HepG2 (cell line): ENCODE data around the gene CLIC3. TPM values are rescaled to one million over a fixed set of nuclear protein-coding genes. Genes with fewer than 3 reads are reported as not detected.

Source experiments
- ATF7-NPFF ChIP-seq: sonication (generic); formaldehyde crosslinking; IDR thresholded peaks from 2 replicates; pipeline ENCODE4 v1.8.1; 2023; ENCODE audit warnings: mild to moderate bottlenecking, low read depth, missing genetic modification reagents, moderate library complexity
- BCL3 ChIP-seq: sonication (generic); formaldehyde crosslinking; IDR thresholded peaks from 2 replicates; pipeline ENCODE4 v1.5.1; 2020; ENCODE audit warnings: mild to moderate bottlenecking, missing genetic modification reagents, moderate library complexity
- BRD4 ChIP-seq: sonication (generic); formaldehyde crosslinking; IDR thresholded peaks from 2 replicates; pipeline ENCODE4 v1.4.0; 2020; ENCODE audit warnings: missing genetic modification reagents
- CBFB ChIP-seq: sonication (generic); formaldehyde crosslinking; IDR thresholded peaks from 2 replicates; pipeline ENCODE4 v1.4.0; 2020; ENCODE audit warnings: missing genetic modification reagents
- EED ChIP-seq: sonication (generic); formaldehyde crosslinking; IDR thresholded peaks from 2 replicates; pipeline ENCODE4 v1.5.0; 2020; ENCODE audit warnings: mild to moderate bottlenecking, missing genetic modification reagents
- ELF3 ChIP-seq: IDR thresholded peaks from 2 replicates; pipeline ENCODE4 v1.6.1; 2016; ENCODE audit warnings: missing genetic modification reagents, missing compliant biosample characterization
- GATAD2A ChIP-seq: IDR thresholded peaks from 2 replicates; pipeline ENCODE4 v1.6.1; 2016
- ISL2 ChIP-seq: sonication (generic); formaldehyde crosslinking; IDR thresholded peaks from 2 replicates; pipeline ENCODE4 v1.5.0; 2020; ENCODE audit warnings: missing genetic modification reagents
- KMT2B ChIP-seq: IDR thresholded peaks from 2 replicates; pipeline ENCODE4 v1.6.1; 2016; ENCODE audit warnings: missing genetic modification reagents, missing compliant biosample characterization
- NRL ChIP-seq: sonication (generic); formaldehyde crosslinking; IDR thresholded peaks from 2 replicates; pipeline ENCODE4 v1.5.0; 2020; ENCODE audit warnings: missing genetic modification reagents, mild to moderate bottlenecking, moderate library complexity, borderline replicate concordance
- PRMT3 ChIP-seq: sonication (generic); formaldehyde crosslinking; IDR thresholded peaks from 2 replicates; pipeline ENCODE4 v1.8.1; 2022; ENCODE audit warnings: low read depth, mild to moderate bottlenecking, moderate library complexity, missing genetic modification reagents, borderline replicate concordance
- RARA ChIP-seq: IDR thresholded peaks from 2 replicates; pipeline ENCODE4 v1.6.1; 2016; ENCODE audit warnings: missing genetic modification reagents, missing compliant biosample characterization
- RFX3 ChIP-seq: IDR thresholded peaks from 2 replicates; pipeline ENCODE4 v1.6.1; 2016; ENCODE audit warnings: missing biosample characterization, missing genetic modification reagents
- SIX4 ChIP-seq: sonication (generic); formaldehyde crosslinking; IDR thresholded peaks from 2 replicates; pipeline ENCODE4 v1.4.0; 2020; ENCODE audit warnings: missing genetic modification reagents
- TAF15 ChIP-seq: fragments of 200-400 bp; formaldehyde crosslinking; IDR thresholded peaks from one replicate; pipeline ENCODE4 v1.6.1; 2018; ENCODE audit warnings: mild to moderate bottlenecking, low read depth, low read length; ENCODE audit not compliant: poor library complexity, severe bottlenecking
- TFAP4 ChIP-seq: sonication (generic); IDR thresholded peaks from 2 replicates; pipeline ENCODE4 v1.6.1; 2016; ENCODE audit warnings: low read depth, borderline replicate concordance
- TP53 ChIP-seq: sonication (generic); formaldehyde crosslinking; conservative IDR thresholded peaks from 2 replicates; pipeline ENCODE4 v1.4.0; 2020; ENCODE audit warnings: missing genetic modification reagents
- ZBTB20 ChIP-seq: sonication (generic); formaldehyde crosslinking; IDR thresholded peaks from 2 replicates; pipeline ENCODE4 v1.8.1; 2023; ENCODE audit warnings: missing genetic modification reagents, low read depth, mild to moderate bottlenecking, borderline replicate concordance
- ZNF225 ChIP-seq: sonication (generic); formaldehyde crosslinking; IDR thresholded peaks from 2 replicates; pipeline ENCODE4 v1.4.0; 2020; ENCODE audit warnings: mild to moderate bottlenecking, missing genetic modification reagents
- ZNF407 ChIP-seq: sonication (generic); formaldehyde crosslinking; IDR thresholded peaks from one replicate; pipeline ENCODE4 v1.5.1; 2020; ENCODE audit warnings: mild to moderate bottlenecking, missing genetic modification reagents; ENCODE audit errors: not compliant biosample characterization
- ZNF607 ChIP-seq: sonication (generic); formaldehyde crosslinking; IDR thresholded peaks from 2 replicates; pipeline ENCODE4 v1.5.1; 2020; ENCODE audit warnings: missing genetic modification reagents, mild to moderate bottlenecking, borderline replicate concordance
- ZNF672 ChIP-seq: sonication (generic); formaldehyde crosslinking; IDR thresholded peaks from 2 replicates; pipeline ENCODE4 v1.8.1; 2022; ENCODE audit warnings: missing genetic modification reagents
- polyA plus RNA-seq, 8 experiments: library from polyadenylated mRNA; depleted of rRNA in 3 of 8; stranded (reverse) in 7 of 8; unstranded in 1 of 8; fragments of >200 nt; fragmentation: Illumina TruSeq in 4 of 8; extraction: Trizol in 4 of 8; gene quantifications; 2 replicates each; pipeline versions ENCODE4 v1.2.1 to v1.2.3, GENCODE V29; 2011 to 2016; ENCODE audit warnings: low read depth in 4 of 8, missing spikeins in 1 of 8, mixed read lengths in 1 of 8; ENCODE audit not compliant: insufficient read depth in 1 of 8
- total RNA-seq, 5 experiments: library from RNA; depleted of rRNA; stranded (reverse); fragments of >200 nt; fragmentation: Illumina TruSeq; extraction: Trizol; gene quantifications; 2 replicates each; pipeline ENCODE4 v1.2.3, GENCODE V29; 2016; ENCODE audit warnings: low read depth in 1 of 5

Gene CLIC3
- total and polyA plus RNA-seq, 2 of the 13 experiments (the other 11 are each of a cell fraction or from before 2014, with no cell fraction given) = 0.51 to 1.5 TPM

- TF ChIP-seq BRD4 (CRISPR knock-in tag) (no peak), ZNF407 (no peak), ELF3 (CRISPR knock-in tag) (no peak), ISL2 (CRISPR knock-in tag) (no peak), ZNF607 (CRISPR knock-in tag) (no peak), ATF7-NPFF (CRISPR knock-in tag) (no peak), KMT2B (no peak), TP53 (CRISPR knock-in tag) (no peak), CBFB (CRISPR knock-in tag) (no peak), ZNF225 (no peak), RARA (CRISPR knock-in tag) (no peak), TAF15 (no peak), BCL3 (CRISPR knock-in tag) (no peak), ZNF672 (CRISPR knock-in tag) (no peak), ZBTB20 (CRISPR knock-in tag) (no peak), PRMT3 (CRISPR knock-in tag) (no peak), TFAP4 (no peak; the same call in 1 of the 2 replicates), GATAD2A (CRISPR knock-in tag) (no peak), EED (CRISPR knock-in tag) (no peak), NRL (CRISPR knock-in tag) (no peak), RFX3 (CRISPR knock-in tag) (no peak), SIX4 (CRISPR knock-in tag) (no peak)
These were observed 20.7 kb downstream of the CLIC3 start (continued) for GRCh38 chr9:136975644-136976043.
